NK-92 (cell line): ENCODE data around the gene AP3S2.
"Not testable (repeated sequence)": the region's sequence is repeated elsewhere in the genome, so short reads cannot be mapped to it uniquely, and the experiment has no call there.

Experiments used
- DNase-seq: peaks from one replicate; lab custom pipeline; 2025; ENCODE audit not compliant: unreplicated experiment; lab: John Stamatoyannopoulos, UW

AP3S2 gene

GRCh38 chr15:89783111-89783860, 110.5 kb downstream of the AP3S2 start:
- DNase-seq, result no peak

GRCh38 chr15:89782619-89782950, 111.2 kb downstream of the AP3S2 start:
- not testable (repeated sequence) for DNase-seq

DNA sequence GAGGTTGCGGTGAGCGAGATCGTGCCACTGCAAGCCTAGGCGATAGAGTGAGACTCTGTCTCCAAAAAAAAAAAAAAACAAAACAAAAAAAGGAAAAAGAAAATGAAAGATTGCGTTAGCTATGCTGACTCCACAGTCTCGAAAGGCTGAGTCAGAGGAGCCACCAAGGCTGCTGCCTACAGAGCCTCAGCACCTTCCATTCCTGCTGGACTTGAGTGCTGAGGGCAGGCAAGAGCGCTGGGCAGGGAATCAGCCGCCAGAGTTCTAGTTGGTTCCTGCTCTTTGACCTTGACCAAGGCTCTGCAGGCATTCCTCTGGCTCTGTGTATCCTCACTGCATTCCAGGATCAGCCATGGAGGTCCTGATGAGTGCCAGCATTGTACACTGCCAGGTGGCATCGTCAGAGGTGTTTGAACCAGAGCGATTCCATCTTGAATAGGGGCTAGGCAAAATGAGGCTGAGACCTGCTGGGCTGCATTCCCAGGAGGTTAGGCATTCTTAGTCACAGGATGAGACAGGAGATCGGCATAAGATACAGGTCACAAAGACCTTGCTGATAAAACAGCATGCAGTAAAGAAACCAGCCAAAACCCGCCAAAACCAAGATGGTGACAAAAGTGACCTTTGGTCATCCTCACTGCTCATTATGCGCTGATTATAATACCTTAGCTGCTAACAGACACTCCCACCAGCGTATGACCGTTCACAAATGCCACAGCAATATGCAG, 111.7 kb downstream of the AP3S2 start:
- no peak for DNase-seq

GRCh38 chr15:89781055-89781454, 112.7 kb downstream of the AP3S2 start:
- DNase-seq, result no peak

GRCh38 chr15:89780601-89781000, 113.2 kb downstream of the AP3S2 start:
- no peak for DNase-seq
